ENCODE measurements around the gene BAZ2B. TPM values are rescaled to one million over a fixed set of nuclear protein-coding genes. Genes with fewer than 3 reads are reported as not detected.

The BAZ2B gene
- total RNA-seq, 1 donor from 2014 or later: 101 TPM

DNA sequence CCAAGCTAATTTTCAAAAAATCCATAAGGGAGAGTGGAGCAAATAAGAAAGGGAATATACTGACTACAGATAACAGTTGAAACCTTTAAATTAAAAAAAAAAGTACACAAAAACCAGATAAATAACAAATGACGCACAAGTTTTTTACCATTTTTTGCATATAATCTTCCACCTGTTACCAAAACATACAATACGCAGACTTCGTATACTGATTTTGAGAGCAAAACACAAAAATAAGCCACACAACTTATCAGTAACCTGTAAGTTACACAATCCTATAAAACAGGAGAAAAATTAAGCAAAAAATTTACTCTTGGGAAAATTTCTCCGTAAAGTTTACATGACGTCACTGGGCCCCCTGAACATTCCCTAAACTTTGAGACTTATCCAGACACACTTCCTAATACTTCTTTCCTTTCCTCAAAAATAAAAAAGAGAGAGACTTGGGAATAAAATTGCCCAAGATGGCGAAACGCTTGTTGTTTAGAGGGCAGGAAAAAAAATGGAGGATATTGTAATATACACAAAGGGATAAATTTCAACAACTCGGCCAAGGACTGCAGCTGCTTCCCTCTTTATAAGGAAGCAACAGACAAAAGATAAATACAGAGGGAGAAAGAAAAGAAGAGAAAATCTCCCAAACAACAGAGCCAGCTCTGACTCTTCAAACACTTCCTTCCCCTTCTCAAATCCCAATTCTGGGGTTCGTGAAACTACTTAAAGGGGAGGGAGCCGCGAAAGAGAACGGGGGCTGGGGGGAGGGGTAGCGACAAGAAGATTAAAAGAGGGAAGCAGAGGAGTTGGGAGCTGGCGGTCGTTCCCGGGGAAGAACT is 1.6 kb downstream of the BAZ2B start:
- Histone ChIP-seq H3K27ac (peak overlapping the region; percentile 99), H3K79me2 (ENCODE audit: low read depth) (peaks cover 86% of the 10 kb centered on the region), H2AFZ (replicated peaks) (peak overlapping the region; percentile 17), H3K4me3 (peak overlapping the region; percentile 79), H3K4me1 (peaks cover 55% of the 10 kb centered on the region), H3K27me3 (no peaks in the 10 kb centered on the region), H3K4me2 (peak overlapping the region; percentile 92), H3K9me3 (ENCODE audit: low read depth) (no peaks in the 10 kb centered on the region), H3F3A (ENCODE audit: low read depth) (peaks cover 33% of the 10 kb centered on the region), H3K9ac (peak overlapping the region; percentile 92), H4K20me1 (ENCODE audit: low read depth) (peaks cover 25% of the 10 kb centered on the region), H3K36me3 (no peaks in the 10 kb centered on the region)
- Mint-ChIP-seq H3K9me3 (no peaks in the 10 kb centered on the region), H3K27me3 (ENCODE audit: insufficient read depth, low read depth) (no peaks in the 10 kb centered on the region), H3K4me1 (peaks cover 35% of the 10 kb centered on the region), H3K4me3 (peak overlapping the region; percentile 93), H3K27ac (peak overlapping the region; percentile 99), H3K36me3 (no peaks in the 10 kb centered on the region)
- TF ChIP-seq EZH2phosphoT487 (IDR thresholded peaks at IDR 0.05) (no peak), EZH2 (IDR thresholded peaks at IDR 0.05) (no peak)
- TF ChIP-seq, protein P1, sequence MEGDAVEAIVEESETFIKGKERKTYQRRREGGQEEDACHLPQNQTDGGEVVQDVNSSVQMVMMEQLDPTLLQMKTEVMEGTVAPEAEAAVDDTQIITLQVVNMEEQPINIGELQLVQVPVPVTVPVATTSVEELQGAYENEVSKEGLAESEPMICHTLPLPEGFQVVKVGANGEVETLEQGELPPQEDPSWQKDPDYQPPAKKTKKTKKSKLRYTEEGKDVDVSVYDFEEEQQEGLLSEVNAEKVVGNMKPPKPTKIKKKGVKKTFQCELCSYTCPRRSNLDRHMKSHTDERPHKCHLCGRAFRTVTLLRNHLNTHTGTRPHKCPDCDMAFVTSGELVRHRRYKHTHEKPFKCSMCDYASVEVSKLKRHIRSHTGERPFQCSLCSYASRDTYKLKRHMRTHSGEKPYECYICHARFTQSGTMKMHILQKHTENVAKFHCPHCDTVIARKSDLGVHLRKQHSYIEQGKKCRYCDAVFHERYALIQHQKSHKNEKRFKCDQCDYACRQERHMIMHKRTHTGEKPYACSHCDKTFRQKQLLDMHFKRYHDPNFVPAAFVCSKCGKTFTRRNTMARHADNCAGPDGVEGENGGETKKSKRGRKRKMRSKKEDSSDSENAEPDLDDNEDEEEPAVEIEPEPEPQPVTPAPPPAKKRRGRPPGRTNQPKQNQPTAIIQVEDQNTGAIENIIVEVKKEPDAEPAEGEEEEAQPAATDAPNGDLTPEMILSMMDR (IDR thresholded peaks at IDR 0.05): no peak
- peak; percentile 86 for DNase-seq (ENCODE audit: low spot score)

DNA sequence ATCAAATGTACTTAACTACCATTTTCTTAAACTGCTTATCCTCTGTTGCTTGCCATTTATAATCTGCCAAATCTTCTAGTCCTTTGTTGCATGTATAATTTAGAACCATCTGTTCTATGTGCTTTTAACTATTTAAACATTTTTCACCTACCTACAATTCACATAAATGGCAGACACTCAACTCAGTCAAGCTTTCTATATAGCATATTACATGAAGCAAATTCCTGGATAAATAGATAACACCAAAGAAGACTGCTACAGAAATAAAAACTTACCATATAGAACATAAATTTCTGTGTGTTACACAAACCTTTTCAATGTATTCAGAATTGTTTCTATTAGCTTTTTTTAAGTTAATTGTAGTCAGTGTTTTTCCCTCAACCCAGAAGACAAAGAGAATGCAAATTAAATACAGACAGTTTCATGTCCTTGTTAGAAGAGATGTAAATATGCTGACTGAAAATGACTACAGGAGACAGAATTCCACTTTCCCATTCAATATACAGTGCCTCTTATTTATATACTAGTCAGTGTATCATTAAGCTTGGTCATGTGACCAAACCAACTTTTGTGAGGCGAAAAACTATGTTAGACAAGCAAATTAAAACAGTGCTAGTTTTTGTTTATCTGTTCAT is 2.6 kb downstream of the BAZ2B start:
- peak overlapping the region; percentile 93 for H3K4me3 Mint-ChIP-seq
- H3K36me3 Mint-ChIP-seq: peaks cover 2% of the 10 kb centered on the region
- no peaks in the 10 kb centered on the region for H3K27me3 ChIP-seq
- peak overlapping the region; percentile 99 for H3K27ac Mint-ChIP-seq
- DNase-seq (ENCODE audit: low spot score): no peak
- H3K27me3 Mint-ChIP-seq (ENCODE audit: insufficient read depth, low read depth): no peaks in the 10 kb centered on the region
- H3K79me2 ChIP-seq (ENCODE audit: low read depth): peaks cover 95% of the 10 kb centered on the region
- peaks cover 55% of the 10 kb centered on the region for H3K4me1 ChIP-seq
- H3K9me3 ChIP-seq (ENCODE audit: low read depth): no peaks in the 10 kb centered on the region
- H3K36me3 ChIP-seq: no peaks in the 10 kb centered on the region
- no peaks in the 10 kb centered on the region for H3K9me3 Mint-ChIP-seq
- TF ChIP-seq EZH2phosphoT487 (IDR thresholded peaks at IDR 0.05): no peak
- H3K4me2 ChIP-seq: peak overlapping the region; percentile 92
- H3K4me1 Mint-ChIP-seq: peaks cover 39% of the 10 kb centered on the region
- H2AFZ ChIP-seq (replicated peaks): no peak overlapping the region
- H3K4me3 ChIP-seq: peak overlapping the region; percentile 79
- peaks cover 34% of the 10 kb centered on the region for H3F3A ChIP-seq (ENCODE audit: low read depth)
- H3K9ac ChIP-seq: peak overlapping the region; percentile 92
- peaks cover 35% of the 10 kb centered on the region for H4K20me1 ChIP-seq (ENCODE audit: low read depth)
- peak overlapping the region; percentile 99 for H3K27ac ChIP-seq

DNA sequence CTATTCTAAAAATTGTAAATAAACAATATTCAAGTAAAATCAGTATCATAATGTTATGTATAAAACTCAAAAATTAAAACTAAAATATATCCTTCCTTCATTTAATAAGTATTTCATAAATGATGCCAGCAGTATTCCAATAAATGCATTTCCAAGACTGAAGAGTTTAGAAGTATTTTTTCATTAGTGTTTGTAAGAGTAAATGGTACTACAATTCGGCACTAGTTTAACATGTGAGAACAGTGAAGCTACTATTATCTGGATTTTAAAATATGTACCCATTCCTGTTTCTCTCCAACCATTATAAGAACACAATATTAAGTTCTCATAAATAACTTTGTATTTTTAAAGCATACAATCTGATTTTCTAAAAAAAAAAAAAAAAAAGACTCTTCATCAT is 3.3 kb downstream of the BAZ2B start:
- H4K20me1 ChIP-seq (ENCODE audit: low read depth): peaks cover 39% of the 10 kb centered on the region
- no peak overlapping the region for H3K9ac ChIP-seq
- no peaks in the 10 kb centered on the region for H3K9me3 Mint-ChIP-seq

More for the DNA sequence above, 3.3 kb downstream of the BAZ2B start:
- H3F3A ChIP-seq (ENCODE audit: low read depth): peaks cover 34% of the 10 kb centered on the region
- H3K4me1 ChIP-seq: peaks cover 48% of the 10 kb centered on the region
- no peaks in the 10 kb centered on the region for H3K36me3 ChIP-seq
- H3K27ac ChIP-seq: peak overlapping the region; percentile 9
- H3K4me3 ChIP-seq: peak overlapping the region; percentile 79
- no peak overlapping the region for H2AFZ ChIP-seq (replicated peaks)
- no peaks in the 10 kb centered on the region for H3K9me3 ChIP-seq (ENCODE audit: low read depth)
- no peak for DNase-seq (ENCODE audit: low spot score)
- peaks cover 95% of the 10 kb centered on the region for H3K79me2 ChIP-seq (ENCODE audit: low read depth)
- TF ChIP-seq, protein P1 (IDR thresholded peaks at IDR 0.05): no peak
- TF ChIP-seq EZH2 (IDR thresholded peaks at IDR 0.05): no peak
- peak; percentile 2 for TF ChIP-seq EZH2phosphoT487 (IDR thresholded peaks at IDR 0.05)
- Mint-ChIP-seq H3K4me3 (peak overlapping the region; percentile 93), H3K36me3 (peaks cover 2% of the 10 kb centered on the region), H3K4me1 (peaks cover 38% of the 10 kb centered on the region), H3K27me3 (ENCODE audit: insufficient read depth, low read depth) (no peaks in the 10 kb centered on the region), H3K27ac (no peak overlapping the region)
- H3K4me2 ChIP-seq: peak overlapping the region; percentile 92
- H3K27me3 ChIP-seq: no peaks in the 10 kb centered on the region
